Measurements from ENCODE around the gene STXBP6.
"Not testable (repeated sequence)": the region's sequence is repeated elsewhere in the genome, so short reads cannot be mapped to it uniquely, and the experiment has no call there.

GRCh38 chr14:24836324-24836723 is 213.6 kb downstream of the STXBP6 start:
- not testable (repeated sequence) for TF ChIP-seq CTCF (IDR thresholded peaks at IDR 0.05); POLR2AphosphoS5 (IDR thresholded peaks at IDR 0.05; ENCODE audit: low read depth, low read length); TCF7L2 (IDR thresholded peaks at IDR 0.05; ENCODE audit: low read depth, low read length); SIN3A (IDR thresholded peaks at IDR 0.05; ENCODE audit: borderline replicate concordance, insufficient read depth, low read depth, low read length)
- TF ChIP-seq, protein P1, sequence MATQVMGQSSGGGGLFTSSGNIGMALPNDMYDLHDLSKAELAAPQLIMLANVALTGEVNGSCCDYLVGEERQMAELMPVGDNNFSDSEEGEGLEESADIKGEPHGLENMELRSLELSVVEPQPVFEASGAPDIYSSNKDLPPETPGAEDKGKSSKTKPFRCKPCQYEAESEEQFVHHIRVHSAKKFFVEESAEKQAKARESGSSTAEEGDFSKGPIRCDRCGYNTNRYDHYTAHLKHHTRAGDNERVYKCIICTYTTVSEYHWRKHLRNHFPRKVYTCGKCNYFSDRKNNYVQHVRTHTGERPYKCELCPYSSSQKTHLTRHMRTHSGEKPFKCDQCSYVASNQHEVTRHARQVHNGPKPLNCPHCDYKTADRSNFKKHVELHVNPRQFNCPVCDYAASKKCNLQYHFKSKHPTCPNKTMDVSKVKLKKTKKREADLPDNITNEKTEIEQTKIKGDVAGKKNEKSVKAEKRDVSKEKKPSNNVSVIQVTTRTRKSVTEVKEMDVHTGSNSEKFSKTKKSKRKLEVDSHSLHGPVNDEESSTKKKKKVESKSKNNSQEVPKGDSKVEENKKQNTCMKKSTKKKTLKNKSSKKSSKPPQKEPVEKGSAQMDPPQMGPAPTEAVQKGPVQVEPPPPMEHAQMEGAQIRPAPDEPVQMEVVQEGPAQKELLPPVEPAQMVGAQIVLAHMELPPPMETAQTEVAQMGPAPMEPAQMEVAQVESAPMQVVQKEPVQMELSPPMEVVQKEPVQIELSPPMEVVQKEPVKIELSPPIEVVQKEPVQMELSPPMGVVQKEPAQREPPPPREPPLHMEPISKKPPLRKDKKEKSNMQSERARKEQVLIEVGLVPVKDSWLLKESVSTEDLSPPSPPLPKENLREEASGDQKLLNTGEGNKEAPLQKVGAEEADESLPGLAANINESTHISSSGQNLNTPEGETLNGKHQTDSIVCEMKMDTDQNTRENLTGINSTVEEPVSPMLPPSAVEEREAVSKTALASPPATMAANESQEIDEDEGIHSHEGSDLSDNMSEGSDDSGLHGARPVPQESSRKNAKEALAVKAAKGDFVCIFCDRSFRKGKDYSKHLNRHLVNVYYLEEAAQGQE (IDR thresholded peaks at IDR 0.05; ENCODE audit: insufficient read depth in 1 of 2, low read depth in 2 of 2, low read length in 1 of 2) = not testable (repeated sequence)
